AG04450 (cell line): ENCODE measurements around the gene MCM3AP. TPM values are rescaled to one million over a fixed set of nuclear protein-coding genes. Genes with fewer than 3 reads are reported as not detected.
"Not testable (repeated sequence)": the region's sequence is repeated elsewhere in the genome, so short reads cannot be mapped to it uniquely, and the experiment has no call there.

Experiments used
- CTCF ChIA-PET: fragments of 300-600, 350-600 bp; formaldehyde crosslinking; extraction: SDS; loops from one replicate; lab custom pipeline; 2022; ENCODE audit warnings: antibody characterized with exemption, inconsistent platforms; lab: Charles Lee
- POLR2A ChIA-PET: fragments of 350-600 bp; formaldehyde crosslinking; extraction: SDS; loops from one replicate; lab custom pipeline; 2021; ENCODE audit warnings: antibody characterized with exemption, inconsistent platforms; lab: Yijun Ruan, JAX
- DNase-seq: peaks from one replicate; pipeline ENCODE4 v3.0.0-alpha.2; 2011; ENCODE audit warnings: low read depth, low spot score
- H3K27ac ChIP-seq: one replicate; pipeline ENCODE4 v1.5.1; 2012; ENCODE audit warnings: low read depth, low read length, control low read depth
- H3K27me3 ChIP-seq: one replicate; pipeline ENCODE4 v1.6.0; 2012; ENCODE audit warnings: low read length; ENCODE audit not compliant: control insufficient read depth, insufficient read depth
- H3K4me3 ChIP-seq: 2 replicates; pipeline ENCODE4 v1.5.1; 2011; ENCODE audit warnings: mild to moderate bottlenecking, low read depth, low read length, control low read depth
- H3K9me3 ChIP-seq: 2 replicates; pipeline ENCODE4 v1.5.1; 2012; ENCODE audit warnings: low read length; ENCODE audit not compliant: control insufficient read depth, insufficient read depth
- polyA plus RNA-seq: library from polyadenylated mRNA; depleted of rRNA; stranded (reverse); fragments of >200 nt; gene quantifications from 2 replicates; pipeline ENCODE4 v1.2.3, GENCODE V29; 2011
- TF ChIP-seq, protein P1 (sequence below): IDR thresholded peaks from 2 replicates; pipeline ENCODE4 v1.5.1; 2011; ENCODE audit warnings: low read depth, low read length, control low read depth, inconsistent platforms

The MCM3AP gene
- polyA plus RNA-seq, 1 experiment = 43.7 TPM

DNA sequence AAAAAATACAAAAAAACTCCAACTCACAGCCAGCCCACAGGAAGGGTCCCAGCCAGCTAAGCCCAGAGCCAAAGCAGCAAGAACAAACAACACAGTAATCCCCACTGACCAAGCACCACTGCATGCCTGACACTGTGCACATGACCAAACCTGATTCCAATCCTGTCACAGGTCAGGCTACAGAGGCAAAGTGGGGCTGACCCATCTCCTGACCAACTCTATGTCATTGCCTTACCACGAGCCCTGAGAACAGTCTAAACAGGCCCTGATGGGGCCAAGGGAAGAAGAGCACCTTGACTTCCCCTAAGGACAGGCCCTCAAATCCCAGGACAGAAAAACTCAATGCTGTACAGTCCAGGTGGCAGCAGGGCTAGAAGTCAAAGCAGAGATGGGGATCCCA lies 59.3 kb downstream of the MCM3AP start:
- ChIA-PET POLR2A (no interaction called here), CTCF (interaction anchor here (0.7 kb wide), 1 partner anchor 34 kb away, joined by 3 read pairs; no protein-coding TSS in a partner anchor)
- peak overlapping the region; percentile 27 for H3K4me3 ChIP-seq
- DNase-seq = no peak
- H3K27ac ChIP-seq = no peak overlapping the region
- TF ChIP-seq, protein P1, sequence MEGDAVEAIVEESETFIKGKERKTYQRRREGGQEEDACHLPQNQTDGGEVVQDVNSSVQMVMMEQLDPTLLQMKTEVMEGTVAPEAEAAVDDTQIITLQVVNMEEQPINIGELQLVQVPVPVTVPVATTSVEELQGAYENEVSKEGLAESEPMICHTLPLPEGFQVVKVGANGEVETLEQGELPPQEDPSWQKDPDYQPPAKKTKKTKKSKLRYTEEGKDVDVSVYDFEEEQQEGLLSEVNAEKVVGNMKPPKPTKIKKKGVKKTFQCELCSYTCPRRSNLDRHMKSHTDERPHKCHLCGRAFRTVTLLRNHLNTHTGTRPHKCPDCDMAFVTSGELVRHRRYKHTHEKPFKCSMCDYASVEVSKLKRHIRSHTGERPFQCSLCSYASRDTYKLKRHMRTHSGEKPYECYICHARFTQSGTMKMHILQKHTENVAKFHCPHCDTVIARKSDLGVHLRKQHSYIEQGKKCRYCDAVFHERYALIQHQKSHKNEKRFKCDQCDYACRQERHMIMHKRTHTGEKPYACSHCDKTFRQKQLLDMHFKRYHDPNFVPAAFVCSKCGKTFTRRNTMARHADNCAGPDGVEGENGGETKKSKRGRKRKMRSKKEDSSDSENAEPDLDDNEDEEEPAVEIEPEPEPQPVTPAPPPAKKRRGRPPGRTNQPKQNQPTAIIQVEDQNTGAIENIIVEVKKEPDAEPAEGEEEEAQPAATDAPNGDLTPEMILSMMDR = no peak
- H3K27me3 ChIP-seq = no peaks in the 10 kb centered on the region
- no peaks in the 10 kb centered on the region; the same call in 1 of the 2 replicates for H3K9me3 ChIP-seq

DNA sequence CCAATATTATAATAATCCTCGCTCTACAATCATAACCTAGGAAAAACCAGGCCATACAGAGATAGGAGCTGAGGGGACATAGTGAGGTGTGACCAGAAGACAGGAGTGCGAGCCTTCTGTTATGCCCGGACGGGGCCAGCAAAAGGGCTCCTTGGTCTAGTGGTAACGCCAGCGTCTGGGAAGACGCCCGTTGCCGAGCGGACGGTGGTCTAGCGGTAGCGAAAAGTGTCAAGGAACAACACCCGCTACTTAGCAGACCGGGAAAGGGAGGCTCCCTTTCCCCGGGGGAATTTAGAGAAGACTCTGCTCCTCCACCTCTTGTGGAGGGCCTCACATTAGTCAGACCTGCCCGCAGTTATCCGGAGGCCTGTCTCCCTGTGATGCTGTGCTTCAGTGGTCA lies 61.8 kb downstream of the MCM3AP start:
- H3K27ac ChIP-seq, H3K4me3 ChIP-seq, CTCF ChIA-PET, H3K9me3 ChIP-seq, DNase-seq, POLR2A ChIA-PET, H3K27me3 ChIP-seq: not testable (repeated sequence)

DNA sequence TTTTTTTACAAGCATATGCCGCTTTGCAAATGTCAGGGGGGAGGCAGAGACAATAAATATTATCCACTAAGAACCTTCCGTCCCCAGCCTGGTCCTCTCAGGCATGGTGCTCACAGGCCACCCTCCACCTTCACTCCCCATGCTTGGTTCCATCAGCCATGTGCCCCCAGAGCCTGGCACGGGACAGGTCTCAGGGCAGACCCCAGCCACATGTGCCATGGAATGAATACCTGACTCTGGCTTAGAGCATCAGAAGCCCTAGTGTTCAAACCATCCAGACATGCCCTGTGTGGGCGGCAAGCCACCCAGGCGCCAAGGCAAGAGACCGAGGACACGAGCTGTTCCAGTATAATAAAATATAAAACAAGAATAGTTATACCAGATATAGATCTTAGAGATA lies 62.2 kb downstream of the MCM3AP start:
- DNase-seq = no peak
- Histone ChIP-seq H3K4me3 (no peak overlapping the region), H3K27me3 (no peaks in the 10 kb centered on the region), H3K9me3 (no peaks in the 10 kb centered on the region; the same call in 1 of the 2 replicates), H3K27ac (no peak overlapping the region)
- CTCF ChIA-PET = no interaction called here
- POLR2A ChIA-PET = no interaction called here
- TF ChIP-seq, protein P1 = no peak

DNA sequence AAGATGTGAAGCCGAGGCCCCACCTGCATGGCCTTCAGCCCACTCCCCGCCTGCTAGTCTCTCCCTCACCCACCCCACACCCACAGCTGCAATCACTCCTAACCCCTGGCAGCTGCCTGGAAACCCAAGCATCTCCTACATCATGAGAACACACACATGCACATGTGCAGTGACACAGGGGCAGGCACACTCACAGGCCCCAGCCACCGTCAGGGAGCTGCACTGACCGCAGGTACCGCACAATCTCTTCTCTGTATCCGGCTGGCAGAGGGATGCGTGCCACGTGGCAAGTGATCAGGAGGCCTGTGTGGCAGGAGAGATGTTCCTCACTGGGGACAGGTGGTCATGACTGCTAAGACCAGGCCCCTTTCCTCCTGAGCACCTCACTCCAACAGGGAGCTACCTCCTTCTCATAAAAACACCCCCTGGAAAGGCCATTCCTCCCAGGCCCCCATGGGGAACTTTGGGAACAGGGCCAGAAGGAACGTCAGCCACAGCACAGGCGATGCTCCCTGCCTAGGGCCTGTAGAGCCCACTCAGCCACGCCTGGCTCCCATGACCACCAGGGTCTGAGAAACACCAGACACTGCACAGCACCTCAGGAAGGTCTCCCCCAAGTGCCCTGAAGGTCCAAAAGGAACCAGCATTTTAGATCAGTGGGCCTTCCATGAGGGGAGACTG lies 62.8 kb downstream of the MCM3AP start:
- H3K9me3 ChIP-seq = no peaks in the 10 kb centered on the region
- ChIA-PET CTCF (interaction anchor here (0.6 kb wide), 1 partner anchor 249 kb away, joined by 3 read pairs; no protein-coding TSS in a partner anchor), POLR2A (no interaction called here)
- no peak overlapping the region for H3K4me3 ChIP-seq
- H3K27ac ChIP-seq = no peak overlapping the region
- TF ChIP-seq, protein P1 = no peak
- no peak for DNase-seq
- no peaks in the 10 kb centered on the region for H3K27me3 ChIP-seq

DNA sequence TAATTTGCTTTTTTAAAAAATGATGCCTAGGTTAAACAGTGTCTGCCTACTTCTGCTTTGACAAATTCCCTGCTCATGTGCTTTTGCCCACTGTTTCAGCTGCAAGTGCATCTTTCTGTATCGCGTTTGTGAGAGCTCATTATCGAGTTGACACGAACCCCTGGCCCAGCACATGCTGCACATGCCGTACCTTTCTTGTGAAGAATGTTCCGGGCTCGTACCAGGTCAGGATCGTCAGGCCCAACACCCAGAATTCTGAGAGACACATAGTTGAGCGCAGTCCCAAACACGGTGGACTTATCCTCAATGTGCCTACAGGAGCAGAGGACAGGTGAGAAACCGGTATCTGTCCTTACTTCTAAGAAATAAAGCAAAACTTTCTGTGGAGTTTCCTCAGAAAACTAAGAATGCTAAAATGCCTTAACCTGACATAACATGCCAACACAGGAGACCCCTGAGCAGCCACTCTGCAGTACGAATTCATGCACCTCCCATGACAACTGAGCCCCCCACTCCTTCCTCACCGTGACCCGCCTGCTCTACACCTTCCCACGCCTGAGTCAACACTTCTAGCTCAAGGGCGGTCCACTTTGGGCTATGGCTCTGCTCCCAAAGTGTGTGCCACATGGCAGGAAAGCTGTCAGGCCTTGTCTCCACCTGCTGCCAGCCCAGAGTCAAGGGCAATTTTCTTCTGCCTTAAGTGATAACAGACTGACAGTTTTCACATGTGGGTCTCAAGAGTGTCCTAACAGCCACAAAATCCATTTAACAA lies 63.6 kb downstream of the MCM3AP start:
- no peaks in the 10 kb centered on the region for H3K9me3 ChIP-seq
- CTCF ChIA-PET = no interaction called here
- no peak overlapping the region for H3K27ac ChIP-seq
- H3K27me3 ChIP-seq = no peaks in the 10 kb centered on the region
- TF ChIP-seq, protein P1 = no peak
- no peak for DNase-seq
- no peak overlapping the region for H3K4me3 ChIP-seq
- POLR2A ChIA-PET = no interaction called here
